ENCODE results near the gene JADE3. TPM values are rescaled to one million over a fixed set of nuclear protein-coding genes. Genes with fewer than 3 reads are reported as not detected.
A peak's percentile ranks its signal among the peaks of the same experiment; 100 is the strongest.

JADE3 gene
- total RNA-seq = 10 to 100 TPM in 2 of 3 donors, 1 to 10 TPM in 1; 7.5 to 20.8 (median 12.8) TPM

GRCh38 chrX:46912098-46912602 is at the start of gene JADE3:
Gene JADE3, plus strand, starts transcription at chrX:46912421. Its CDS starts 72,474 bp downstream, at chrX:46984895.
- TF ChIP-seq CTCF (IDR thresholded peaks at IDR 0.05) (no peak), POLR2A (IDR thresholded peaks at IDR 0.05) (no peak), POLR2AphosphoS5 (IDR thresholded peaks at IDR 0.05) (no peak)
- Histone ChIP-seq H3K27me3 (peaks cover 0 to 19% of the 10 kb centered on the region in 2 donors), H3K4me3 (peak within 1 kb of the TSS; percentile 60 to 83 (median 62)), H3K36me3 (no peaks in the 10 kb centered on the region), H3K27ac (peak within 1 kb of the TSS; percentile 68 to 87), H3K4me1 (no peaks in the 10 kb centered on the region), H3K9me3 (peaks cover 0 to 5% of the 10 kb centered on the region in 2 donors)
- intact Hi-C loops (cut with DNase I; ENCODE audit: low total_unique reads) = no loop called here
- peak; percentile 43 to 70 for DNase-seq (ENCODE audit: low spot score in 2 of 2)

- H3K27ac ChIP-seq = no peak overlapping the region
- intact Hi-C loops (cut with DNase I; ENCODE audit: low total_unique reads) = no loop called here
- H3K9me3 ChIP-seq = peaks cover 0 to 9% of the 10 kb centered on the region in 2 donors
- no peak for DNase-seq (ENCODE audit: low spot score in 2 of 2)
- H3K4me3 ChIP-seq = no peak overlapping the region
- no peaks in the 10 kb centered on the region for H3K36me3 ChIP-seq
- H3K4me1 ChIP-seq = no peaks in the 10 kb centered on the region
- no peak for TF ChIP-seq CTCF (IDR thresholded peaks at IDR 0.05)
- no peak for TF ChIP-seq POLR2A (IDR thresholded peaks at IDR 0.05)
- TF ChIP-seq POLR2AphosphoS5 (IDR thresholded peaks at IDR 0.05) = no peak
- peaks cover 0 to 12% of the 10 kb centered on the region in 2 donors for H3K27me3 ChIP-seq
Measured at GRCh38 chrX:46863072-46863471, 49.1 kb upstream of the JADE3 start.

- H3K9me3 ChIP-seq = peaks cover 0 to 9% of the 10 kb centered on the region in 2 donors
- no peak for TF ChIP-seq POLR2AphosphoS5 (IDR thresholded peaks at IDR 0.05)
- no peak for TF ChIP-seq POLR2A (IDR thresholded peaks at IDR 0.05)
- no peak for TF ChIP-seq CTCF (IDR thresholded peaks at IDR 0.05)
- no peak for DNase-seq (ENCODE audit: low spot score in 2 of 2)
- H3K27ac ChIP-seq = no peak overlapping the region
- peaks cover 0 to 7% of the 10 kb centered on the region in 2 donors for H3K27me3 ChIP-seq
- intact Hi-C loops (cut with DNase I; ENCODE audit: low total_unique reads) = no loop called here
- H3K36me3 ChIP-seq = no peaks in the 10 kb centered on the region
- no peak overlapping the region for H3K4me3 ChIP-seq
- H3K4me1 ChIP-seq = no peaks in the 10 kb centered on the region
Measured at GRCh38 chrX:46864606-46865005, 47.6 kb upstream of the JADE3 start.

GRCh38 chrX:46865281-46865680 is 46.9 kb upstream of the JADE3 start:
- peaks cover 0 to 7% of the 10 kb centered on the region in 2 donors for H3K27me3 ChIP-seq
- H3K4me1 ChIP-seq = no peaks in the 10 kb centered on the region
- no peaks in the 10 kb centered on the region for H3K36me3 ChIP-seq
- H3K27ac ChIP-seq = no peak overlapping the region
- H3K9me3 ChIP-seq = peaks cover 0 to 9% of the 10 kb centered on the region in 2 donors
- intact Hi-C loops (cut with DNase I; ENCODE audit: low total_unique reads) = no loop called here
- TF ChIP-seq POLR2A (IDR thresholded peaks at IDR 0.05) (no peak), POLR2AphosphoS5 (IDR thresholded peaks at IDR 0.05) (no peak)
- DNase-seq (ENCODE audit: low spot score in 2 of 2) = no peak
- H3K4me3 ChIP-seq = no peak overlapping the region

GRCh38 chrX:46866726-46867125 is 45.5 kb upstream of the JADE3 start:
- H3K4me3 ChIP-seq = no peak overlapping the region
- H3K9me3 ChIP-seq = peaks cover 0 to 9% of the 10 kb centered on the region in 2 donors
- TF ChIP-seq CTCF (IDR thresholded peaks at IDR 0.05) (no peak), POLR2AphosphoS5 (IDR thresholded peaks at IDR 0.05) (no peak), POLR2A (IDR thresholded peaks at IDR 0.05) (no peak)
- no peak overlapping the region for H3K27ac ChIP-seq
- no peaks in the 10 kb centered on the region for H3K27me3 ChIP-seq
- no peaks in the 10 kb centered on the region for H3K36me3 ChIP-seq
- no peaks in the 10 kb centered on the region for H3K4me1 ChIP-seq
- intact Hi-C loops (cut with DNase I; ENCODE audit: low total_unique reads) = no loop called here
- no peak for DNase-seq (ENCODE audit: low spot score in 2 of 2)
